OCI-LY7 (cell line): ENCODE data around the gene MAP4K2. TPM values are rescaled to one million over a fixed set of nuclear protein-coding genes. Genes with fewer than 3 reads are reported as not detected.

Source experiments
- BruUV-seq: library from RNA; stranded (reverse); fragments of 400-500 nt; replicated peaks from 2 replicates; lab custom pipeline; 2021; lab: Mats Ljungman, UMichigan
- CTCF ChIA-PET: fragments of 300-600 bp; sonication (Branson Sonifier 250); formaldehyde crosslinking; loops from one replicate; lab custom pipeline; 2022; ENCODE audit warnings: antibody characterized with exemption; ENCODE audit not compliant: unreplicated experiment; lab: Charles Lee
- POLR2A ChIA-PET: fragments of 300-600 bp; sonication (Branson Sonifier 250); formaldehyde crosslinking; loops from one replicate; lab custom pipeline; 2022; ENCODE audit warnings: antibody characterized with exemption; lab: Charles Lee
- DNase-seq: peaks from one replicate; pipeline ENCODE4 v3.0.0-alpha.2; 2015; ENCODE audit warnings: low spot score
- H2AFZ ChIP-seq: fragments of 200-600 bp; sonication (generic), shearing (Covaris generic); 2 replicates; pipeline ENCODE4 v1.6.1; 2014; ENCODE audit warnings: mild to moderate bottlenecking, antibody characterized with exemption, low read length, moderate library complexity
- H3K27ac ChIP-seq: fragments of 200-600 bp; sonication (generic); 2 replicates; pipeline ENCODE4 v1.5.1; 2014; ENCODE audit warnings: mixed run types, low read depth, mild to moderate bottlenecking, moderate library complexity, low read length, inconsistent platforms; ENCODE audit not compliant: poor library complexity, severe bottlenecking
- H3K36me3 ChIP-seq: fragments of 200-600 bp; sonication (generic); 2 replicates; pipeline ENCODE4 v1.6.1; 2014; ENCODE audit warnings: mild to moderate bottlenecking, antibody characterized with exemption, low read length, moderate library complexity, mixed read lengths; ENCODE audit not compliant: insufficient read depth
- H3K4me1 ChIP-seq: fragments of 200-600 bp; sonication (generic); 2 replicates; pipeline ENCODE4 v1.5.1; 2014; ENCODE audit warnings: mild to moderate bottlenecking, low read length; ENCODE audit not compliant: insufficient read depth, poor library complexity, severe bottlenecking
- H3K4me2 ChIP-seq: fragments of 200-600 bp; sonication (generic); 2 replicates; pipeline ENCODE4 v1.6.1; 2014; ENCODE audit warnings: mild to moderate bottlenecking, low read length
- H3K4me3 ChIP-seq: fragments of 200-600 bp; sonication (generic); 2 replicates; pipeline ENCODE4 v1.5.1; 2014; ENCODE audit warnings: mild to moderate bottlenecking, low read depth, low read length; ENCODE audit not compliant: poor library complexity, severe bottlenecking
- H3K79me2 ChIP-seq: fragments of 200-600 bp; sonication (generic); 2 replicates; pipeline ENCODE4 v1.6.1; 2016; ENCODE audit warnings: low read depth, mild to moderate bottlenecking, low read length, moderate library complexity, mixed read lengths; ENCODE audit not compliant: insufficient read depth
- H3K9me2 ChIP-seq: fragments of 200-600 bp; sonication (generic); 2 replicates; pipeline ENCODE4 v1.6.1; 2016; ENCODE audit warnings: mild to moderate bottlenecking, low read length, mixed read lengths; ENCODE audit not compliant: insufficient read depth
- H3K9me3 ChIP-seq: fragments of 200-600 bp; sonication (generic); 2 replicates; pipeline ENCODE4 v1.6.1; 2014; ENCODE audit warnings: mild to moderate bottlenecking, mixed run types, low read length, mixed read lengths
- H4K20me1 ChIP-seq: fragments of 200-600 bp; sonication (generic); 2 replicates; pipeline ENCODE4 v1.6.1; 2014; ENCODE audit warnings: mild to moderate bottlenecking, antibody characterized with exemption, low read length, moderate library complexity, mixed read lengths; ENCODE audit not compliant: insufficient read depth
- EZH2phosphoT487 ChIP-seq: fragments of 200-600 bp; sonication (generic); IDR thresholded peaks from 2 replicates; pipeline ENCODE4 v1.6.1; 2018; ENCODE audit warnings: low read depth, borderline replicate concordance, mild to moderate bottlenecking, mixed run types, antibody characterized with exemption, low read length, moderate library complexity, mixed read lengths
- intact Hi-C: fragments of 100-400 bp; cut with micrococcal nuclease; formaldehyde crosslinking; loops from one replicate; pipeline ENCODE4 v1.10.0; 2022; ENCODE audit not compliant: unreplicated experiment
- total RNA-seq, 2 experiments: library from RNA; depleted of rRNA in 1 of 2; stranded (reverse); fragments of >200 nt in 1 of 2; shearing (Covaris generic) in 1 of 2; gene quantifications; 2 replicates each; pipeline ENCODE4 v1.2.3, GENCODE V29; 2014 to 2022
- TF ChIP-seq, protein P1 (sequence below): fragments of 200-600 bp; sonication (generic); conservative IDR thresholded peaks from 2 replicates; pipeline ENCODE4 v1.5.1; 2014; ENCODE audit warnings: mild to moderate bottlenecking, antibody characterized with exemption, low read length, moderate library complexity, mixed read lengths

Gene MAP4K2
- total RNA-seq, 2 experiments from 2014 or later: 110 to 115 TPM

DNA sequence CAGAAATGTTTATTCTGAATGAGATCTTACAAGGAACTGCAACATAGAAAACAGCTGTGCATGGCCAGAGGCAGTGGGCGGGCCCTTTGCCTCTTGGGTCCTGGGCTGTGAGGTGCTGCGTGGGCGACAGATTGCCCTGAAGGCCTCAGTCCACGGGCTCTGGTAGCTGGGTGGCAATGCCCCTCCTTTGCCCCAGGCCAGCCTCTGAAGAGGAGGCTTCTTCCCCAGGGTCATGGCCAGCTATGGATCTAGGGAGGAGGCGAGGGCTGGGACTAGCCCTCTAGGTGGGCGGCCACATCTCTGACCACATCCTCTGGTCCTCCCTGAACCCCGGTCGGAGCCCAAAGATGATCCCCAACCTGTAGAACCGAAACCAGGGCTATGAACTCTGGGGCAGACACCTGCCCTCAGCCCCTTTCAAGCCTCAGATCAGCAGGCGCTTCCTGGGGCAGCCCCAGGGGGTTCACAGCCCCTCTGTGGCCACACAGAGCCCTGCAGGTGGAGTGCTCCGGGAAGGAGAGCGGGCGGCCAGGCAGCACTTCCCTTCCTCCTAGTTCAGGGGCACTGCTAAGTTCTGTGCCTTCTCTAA, 48.1 kb upstream of the MAP4K2 start:
- TF ChIP-seq EZH2phosphoT487: no peak
- TF ChIP-seq, protein P1, sequence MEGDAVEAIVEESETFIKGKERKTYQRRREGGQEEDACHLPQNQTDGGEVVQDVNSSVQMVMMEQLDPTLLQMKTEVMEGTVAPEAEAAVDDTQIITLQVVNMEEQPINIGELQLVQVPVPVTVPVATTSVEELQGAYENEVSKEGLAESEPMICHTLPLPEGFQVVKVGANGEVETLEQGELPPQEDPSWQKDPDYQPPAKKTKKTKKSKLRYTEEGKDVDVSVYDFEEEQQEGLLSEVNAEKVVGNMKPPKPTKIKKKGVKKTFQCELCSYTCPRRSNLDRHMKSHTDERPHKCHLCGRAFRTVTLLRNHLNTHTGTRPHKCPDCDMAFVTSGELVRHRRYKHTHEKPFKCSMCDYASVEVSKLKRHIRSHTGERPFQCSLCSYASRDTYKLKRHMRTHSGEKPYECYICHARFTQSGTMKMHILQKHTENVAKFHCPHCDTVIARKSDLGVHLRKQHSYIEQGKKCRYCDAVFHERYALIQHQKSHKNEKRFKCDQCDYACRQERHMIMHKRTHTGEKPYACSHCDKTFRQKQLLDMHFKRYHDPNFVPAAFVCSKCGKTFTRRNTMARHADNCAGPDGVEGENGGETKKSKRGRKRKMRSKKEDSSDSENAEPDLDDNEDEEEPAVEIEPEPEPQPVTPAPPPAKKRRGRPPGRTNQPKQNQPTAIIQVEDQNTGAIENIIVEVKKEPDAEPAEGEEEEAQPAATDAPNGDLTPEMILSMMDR: peak; percentile 64
- no TSS peak for BruUV-seq
- Histone ChIP-seq H3K4me2 (peak overlapping the region; percentile 72), H3K4me3 (peak overlapping the region; percentile 44), H3K36me3 (peaks cover 35% of the 10 kb centered on the region), H3K9me2 (no peaks in the 10 kb centered on the region), H2AFZ (no peak overlapping the region), H3K27ac (peak overlapping the region; percentile 92), H4K20me1 (no peaks in the 10 kb centered on the region), H3K4me1 (peaks cover 87% of the 10 kb centered on the region), H3K9me3 (no peaks in the 10 kb centered on the region), H3K79me2 (no peaks in the 10 kb centered on the region)
- ChIA-PET CTCF (interaction anchor here (0.9 to 4.1 kb wide), 5 partner anchors 8 to 261 kb away, joined by 3 to 24 read pairs (median 4); partner anchors contain the start of gene TM7SF2), POLR2A (interaction anchor here (1.3 to 7.7 kb wide), 4 partner anchors 13 to 147 kb away, joined by 3 to 178 read pairs (median 48); partner anchors contain the start of genes BATF2 and EHD1)
- intact Hi-C loops: loop anchor here (1.0 to 10.0 kb wide), 6 partner anchors 8 to 724 kb away; partner anchors contain the start of genes EHBP1L1, FAM89B, SYVN1 and ZNRD2
- DNase-seq: peak; percentile 94

DNA sequence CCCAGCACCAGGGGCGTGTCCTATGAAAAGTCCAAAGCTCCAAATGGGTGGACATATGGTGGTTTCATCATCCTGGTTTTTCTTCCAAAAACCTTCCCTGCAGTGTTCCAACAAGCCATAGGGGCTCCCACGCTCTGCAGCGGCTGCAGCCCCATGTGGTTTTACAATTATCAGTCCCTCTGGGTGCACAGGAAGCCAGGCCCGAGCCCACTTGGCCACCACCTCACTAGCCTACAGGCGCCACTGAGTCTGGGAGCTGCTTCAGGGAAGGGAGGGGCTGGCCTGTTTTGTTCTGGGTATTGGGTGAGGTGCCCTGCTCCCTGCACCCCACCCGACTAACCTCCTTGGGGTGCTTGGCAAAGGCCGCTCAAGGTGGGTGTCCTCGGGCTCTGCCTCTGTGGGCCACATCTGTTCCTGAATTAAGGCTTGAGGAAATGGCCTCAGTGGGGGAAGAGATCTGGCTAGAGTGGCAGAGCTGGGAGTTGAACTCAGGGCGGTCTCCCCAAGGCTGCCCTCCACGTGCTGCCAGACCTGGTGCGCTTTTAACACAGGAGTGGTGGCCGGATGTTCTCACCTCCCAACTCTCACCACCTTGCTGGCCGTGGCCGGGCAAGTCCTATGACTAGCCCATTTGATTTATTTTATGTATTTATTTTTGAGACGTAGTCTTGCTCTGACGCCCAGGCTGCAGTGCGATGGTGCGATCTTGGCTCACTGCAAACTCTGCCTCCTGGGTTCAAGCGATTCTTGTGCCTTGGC, 46.8 kb upstream of the MAP4K2 start:
- Histone ChIP-seq H3K9me2 (no peaks in the 10 kb centered on the region), H3K4me3 (no peak overlapping the region), H4K20me1 (no peaks in the 10 kb centered on the region), H3K4me2 (peak overlapping the region; percentile 55), H3K36me3 (peaks cover 25% of the 10 kb centered on the region), H3K79me2 (no peaks in the 10 kb centered on the region), H3K27ac (peak overlapping the region; percentile 92), H3K9me3 (no peaks in the 10 kb centered on the region), H2AFZ (no peak overlapping the region), H3K4me1 (peaks cover 88% of the 10 kb centered on the region)
- DNase-seq: no peak
- ChIA-PET CTCF (interaction anchor here (0.6 to 4.1 kb wide), 11 partner anchors 10 to 282 kb away, joined by 3 to 24 read pairs (median 5); no protein-coding TSS in a partner anchor), POLR2A (interaction anchor here (1.3 to 7.7 kb wide), 5 partner anchors 15 to 148 kb away, joined by 3 to 178 read pairs (median 10); partner anchors contain the start of genes BATF2 and EHD1)
- TF ChIP-seq EZH2phosphoT487: no peak
- TF ChIP-seq, protein P1: no peak
- intact Hi-C loops: loop anchor here (2.0 to 10.0 kb wide), 7 partner anchors 15 to 725 kb away; partner anchors contain the start of genes CAPN1, CDC42EP2, CDCA5 and EHBP1L1
- BruUV-seq: no TSS peak
